ENCODE measurements around the gene ISYNA1. TPM values are rescaled to one million over a fixed set of nuclear protein-coding genes. Genes with fewer than 3 reads are reported as not detected.

Gene ISYNA1
- total and polyA plus RNA-seq, 2 of the 13 experiments (the other 11 are each of a cell fraction or from before 2014, with no cell fraction given) = 29.6 to 48.5 TPM

DNA sequence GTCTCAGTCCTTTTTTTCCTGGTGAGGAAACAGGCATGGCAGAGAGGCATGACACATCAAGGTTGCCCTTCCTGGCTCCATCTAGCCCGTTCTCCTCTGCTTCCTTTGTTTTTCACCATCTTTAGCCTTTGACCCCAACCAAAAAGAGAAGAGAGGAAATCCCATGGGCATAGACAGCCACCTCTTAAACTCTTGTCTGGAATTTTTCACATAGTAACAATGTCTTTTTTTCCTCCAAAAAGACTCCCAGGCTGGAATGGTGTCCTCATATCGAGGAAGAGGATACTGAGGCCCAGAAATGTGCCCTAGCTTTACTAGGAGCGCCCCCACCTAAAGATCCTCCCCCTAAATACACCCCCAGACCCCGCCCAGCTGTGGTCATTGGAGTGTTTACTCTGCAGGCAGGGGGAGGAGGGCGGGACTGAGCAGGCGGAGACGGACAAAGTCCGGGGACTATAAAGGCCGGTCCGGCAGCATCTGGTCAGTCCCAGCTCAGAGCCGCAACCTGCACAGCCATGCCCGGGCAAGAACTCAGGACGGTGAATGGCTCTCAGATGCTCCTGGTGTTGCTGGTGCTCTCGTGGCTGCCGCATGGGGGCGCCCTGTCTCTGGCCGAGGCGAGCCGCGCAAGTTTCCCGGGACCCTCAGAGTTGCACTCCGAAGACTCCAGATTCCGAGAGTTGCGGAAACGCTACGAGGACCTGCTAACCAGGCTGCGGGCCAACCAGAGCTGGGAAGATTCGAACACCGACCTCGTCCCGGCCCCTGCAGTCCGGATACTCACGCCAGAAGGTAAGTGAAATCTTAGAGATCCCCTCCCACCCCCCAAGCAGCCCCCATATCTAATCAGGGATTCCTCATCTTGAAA lies 52.0 kb downstream of the ISYNA1 start, which contains the start of gene GDF15 (continued):
- TF ChIP-seq ZUFSP (CRISPR knock-in tag; IDR thresholded peaks at IDR 0.05; ENCODE audit: borderline replicate concordance) (peak; percentile 22; the same call in 1 of the 2 replicates), SRY (CRISPR knock-in tag; IDR thresholded peaks at IDR 0.05) (peak; percentile 88), GLI4 (CRISPR knock-in tag; IDR thresholded peaks at IDR 0.05; ENCODE audit: borderline replicate concordance) (no peak), PPARG (CRISPR knock-in tag; conservative IDR thresholded peaks at IDR 0.05) (peak; percentile 59), ZNF180 (CRISPR knock-in tag; IDR thresholded peaks at IDR 0.05; ENCODE audit: borderline replicate concordance, low read depth) (peak; percentile 96; the same call in 1 of the 2 replicates), ZSCAN12 (CRISPR knock-in tag; IDR thresholded peaks at IDR 0.05) (peak; percentile 93), CENPX (CRISPR knock-in tag; IDR thresholded peaks at IDR 0.05) (0 out of 2 replicates have a peak, but pooled peaks have one; percentile 18), CCDC6 (CRISPR knock-in tag; IDR thresholded peaks at IDR 0.05) (peak; percentile 97), ELF3 (CRISPR knock-in tag; IDR thresholded peaks at IDR 0.05) (peak; percentile 59), ZNF143 (CRISPR knock-in tag; IDR thresholded peaks at IDR 0.05) (peak; percentile 60), ZBTB37 (CRISPR knock-in tag; IDR thresholded peaks at IDR 0.05) (peak; percentile 42; the same call in 1 of the 2 replicates), YY1 (IDR thresholded peaks at IDR 0.05; ENCODE audit: insufficient read depth, insufficient replicate concordance, low read depth, low read length) (peak; percentile 84), ZNF556 (CRISPR knock-in tag; IDR thresholded peaks at IDR 0.05; ENCODE audit: borderline replicate concordance) (peak; percentile 96), FOXA1 (IDR thresholded peaks at IDR 0.05) (peak; percentile 48; the same call in 1 of the 2 replicates), FOXA1 (CRISPR knock-in tag; IDR thresholded peaks at IDR 0.05) (peak; percentile 95), KLF15 (CRISPR knock-in tag; IDR thresholded peaks at IDR 0.05; ENCODE audit: borderline replicate concordance) (peak; percentile 80; the same call in 1 of the 2 replicates), SRSF9 (IDR thresholded peaks at IDR 0.05; ENCODE audit: borderline replicate concordance, insufficient read depth, low read depth, low read length, poor library complexity, severe bottlenecking) (no peak), DNMT3B (CRISPR knock-in tag; conservative IDR thresholded peaks at IDR 0.05) (peak; percentile 7; the same call in 1 of the 2 replicates)
- TF ChIP-seq, protein P1, sequence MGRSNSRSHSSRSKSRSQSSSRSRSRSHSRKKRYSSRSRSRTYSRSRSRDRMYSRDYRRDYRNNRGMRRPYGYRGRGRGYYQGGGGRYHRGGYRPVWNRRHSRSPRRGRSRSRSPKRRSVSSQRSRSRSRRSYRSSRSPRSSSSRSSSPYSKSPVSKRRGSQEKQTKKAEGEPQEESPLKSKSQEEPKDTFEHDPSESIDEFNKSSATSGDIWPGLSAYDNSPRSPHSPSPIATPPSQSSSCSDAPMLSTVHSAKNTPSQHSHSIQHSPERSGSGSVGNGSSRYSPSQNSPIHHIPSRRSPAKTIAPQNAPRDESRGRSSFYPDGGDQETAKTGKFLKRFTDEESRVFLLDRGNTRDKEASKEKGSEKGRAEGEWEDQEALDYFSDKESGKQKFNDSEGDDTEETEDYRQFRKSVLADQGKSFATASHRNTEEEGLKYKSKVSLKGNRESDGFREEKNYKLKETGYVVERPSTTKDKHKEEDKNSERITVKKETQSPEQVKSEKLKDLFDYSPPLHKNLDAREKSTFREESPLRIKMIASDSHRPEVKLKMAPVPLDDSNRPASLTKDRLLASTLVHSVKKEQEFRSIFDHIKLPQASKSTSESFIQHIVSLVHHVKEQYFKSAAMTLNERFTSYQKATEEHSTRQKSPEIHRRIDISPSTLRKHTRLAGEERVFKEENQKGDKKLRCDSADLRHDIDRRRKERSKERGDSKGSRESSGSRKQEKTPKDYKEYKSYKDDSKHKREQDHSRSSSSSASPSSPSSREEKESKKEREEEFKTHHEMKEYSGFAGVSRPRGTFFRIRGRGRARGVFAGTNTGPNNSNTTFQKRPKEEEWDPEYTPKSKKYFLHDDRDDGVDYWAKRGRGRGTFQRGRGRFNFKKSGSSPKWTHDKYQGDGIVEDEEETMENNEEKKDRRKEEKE (IDR thresholded peaks at IDR 0.05) = no peak
- TF ChIP-seq, protein P2, sequence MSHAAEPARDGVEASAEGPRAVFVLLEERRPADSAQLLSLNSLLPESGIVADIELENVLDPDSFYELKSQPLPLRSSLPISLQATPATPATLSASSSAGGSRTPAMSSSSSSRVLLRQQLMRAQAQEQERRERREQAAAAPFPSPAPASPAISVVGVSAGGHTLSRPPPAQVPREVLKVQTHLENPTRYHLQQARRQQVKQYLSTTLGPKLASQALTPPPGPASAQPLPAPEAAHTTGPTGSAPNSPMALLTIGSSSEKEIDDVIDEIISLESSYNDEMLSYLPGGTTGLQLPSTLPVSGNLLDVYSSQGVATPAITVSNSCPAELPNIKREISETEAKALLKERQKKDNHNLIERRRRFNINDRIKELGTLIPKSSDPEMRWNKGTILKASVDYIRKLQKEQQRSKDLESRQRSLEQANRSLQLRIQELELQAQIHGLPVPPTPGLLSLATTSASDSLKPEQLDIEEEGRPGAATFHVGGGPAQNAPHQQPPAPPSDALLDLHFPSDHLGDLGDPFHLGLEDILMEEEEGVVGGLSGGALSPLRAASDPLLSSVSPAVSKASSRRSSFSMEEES (CRISPR knock-in tag; IDR thresholded peaks at IDR 0.05) = peak; percentile 70
